Right atrium auricular region (tissue), 2 donors: ENCODE results near the gene RAB6C. TPM values are rescaled to one million over a fixed set of nuclear protein-coding genes. Genes with fewer than 3 reads are reported as not detected.
"Not testable (repeated sequence)": the region's sequence is repeated elsewhere in the genome, so short reads cannot be mapped to it uniquely, and the experiment has no call there.

Source experiments
- DNase-seq: peaks from one replicate; pipeline ENCODE4 v3.0.0-alpha.2; 2019; ENCODE audit warnings: low spot score
- H3K27ac ChIP-seq, 2 donors: fragments of 200-600 bp; sonication (generic); 1 replicate in 1 of 2; 2 replicates in 1 of 2; pipeline ENCODE4 v1.5.1; 2016 to 2019
- H3K27me3 ChIP-seq, 2 donors: fragments of 200-600 bp; sonication (generic); one replicate each; pipeline versions ENCODE4 v1.5.1 to v1.6.0; 2017 to 2019
- H3K36me3 ChIP-seq: fragments of 200-600 bp; sonication (generic); one replicate; pipeline ENCODE4 v1.5.1; 2016
- H3K4me1 ChIP-seq, 2 donors: fragments of 200-600 bp; sonication (generic); one replicate each; pipeline versions ENCODE4 v1.5.1 to v1.6.0; 2017 to 2019
- H3K4me3 ChIP-seq, 2 donors: fragments of 200-600 bp; sonication (generic); 1 replicate in 1 of 2; 2 replicates in 1 of 2; pipeline ENCODE4 v1.5.1; 2017 to 2019; ENCODE audit warnings: mild to moderate bottlenecking in 1 of 2, moderate library complexity in 1 of 2
- H3K9me3 ChIP-seq, 2 donors: fragments of 200-600 bp; sonication (generic); one replicate each; pipeline ENCODE4 v1.5.1; 2019
- total RNA-seq, 2 donors: library from RNA; depleted of rRNA; stranded (reverse); fragments of >200 nt; gene quantifications; one replicate each; pipeline ENCODE4 v1.1.0, GENCODE V29; 2016
- TF ChIP-seq, protein P1 (sequence below), 2 donors: fragments of 200-600 bp; sonication (generic); IDR thresholded peaks; one replicate each; pipeline ENCODE4 v1.5.1; 2019; ENCODE audit warnings: antibody characterized with exemption in 2 of 2

The RAB6C gene
- total RNA-seq: not detected

DNA sequence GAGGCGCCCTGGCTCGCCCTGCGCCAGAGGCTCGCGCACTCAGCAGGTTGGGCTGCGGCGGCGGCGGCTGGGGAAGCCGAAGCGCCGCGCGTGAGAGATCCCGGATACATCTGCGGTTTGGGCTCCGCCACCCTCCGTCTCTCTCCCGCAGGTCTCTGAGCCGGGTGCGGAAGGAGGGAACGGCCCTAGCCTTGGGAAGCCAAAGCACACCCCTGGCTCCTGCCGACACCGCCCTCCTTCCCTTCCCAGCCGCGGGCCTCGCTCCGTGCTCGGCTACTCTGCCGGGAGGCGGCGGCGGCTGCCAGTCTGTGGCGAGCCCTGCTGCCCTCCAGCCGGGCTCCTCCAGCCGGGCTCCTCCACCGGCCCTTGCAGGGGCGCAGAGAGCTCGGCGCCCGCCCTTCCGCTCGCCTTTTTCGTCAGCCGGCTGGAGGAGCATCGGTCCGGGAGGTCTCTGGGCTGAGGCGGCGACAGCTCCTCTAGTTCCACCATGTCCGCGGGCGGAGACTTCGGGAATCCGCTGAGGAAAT is at the start of gene RAB6C:
TSS of gene RAB6C (plus strand) at position 38 of the 527 bp plus-strand sequence. CDS start at position 488, 450 bp downstream.
- H3K27me3 ChIP-seq, H3K4me1 ChIP-seq, DNase-seq, H3K9me3 ChIP-seq, H3K36me3 ChIP-seq: not testable (repeated sequence)
- H3K4me3 ChIP-seq: peak within 1 kb of the TSS; percentile 30 to 52
- peak within 1 kb of the TSS; percentile 45 to 53 for H3K27ac ChIP-seq

DNA sequence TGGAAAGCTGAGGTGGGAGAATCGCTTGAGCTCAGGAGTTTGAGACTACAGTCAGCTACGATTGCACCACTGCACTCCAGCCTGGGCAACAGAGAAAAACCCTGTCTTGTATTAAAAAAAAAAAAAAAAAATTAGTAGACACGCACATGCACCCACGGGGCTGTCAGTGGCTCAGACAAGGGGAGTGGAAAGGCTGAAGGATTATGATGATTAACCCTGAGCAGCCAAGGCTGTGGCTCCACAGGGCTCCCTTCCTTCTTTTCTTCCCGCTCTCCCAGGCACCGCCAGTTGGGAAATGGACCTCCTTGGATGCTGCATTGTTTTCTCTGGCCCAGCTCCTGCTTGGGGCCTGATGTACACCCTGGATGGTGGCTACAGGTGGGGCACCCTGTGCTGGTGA is 49.0 kb upstream of the RAB6C start:
- TF ChIP-seq, protein P1, sequence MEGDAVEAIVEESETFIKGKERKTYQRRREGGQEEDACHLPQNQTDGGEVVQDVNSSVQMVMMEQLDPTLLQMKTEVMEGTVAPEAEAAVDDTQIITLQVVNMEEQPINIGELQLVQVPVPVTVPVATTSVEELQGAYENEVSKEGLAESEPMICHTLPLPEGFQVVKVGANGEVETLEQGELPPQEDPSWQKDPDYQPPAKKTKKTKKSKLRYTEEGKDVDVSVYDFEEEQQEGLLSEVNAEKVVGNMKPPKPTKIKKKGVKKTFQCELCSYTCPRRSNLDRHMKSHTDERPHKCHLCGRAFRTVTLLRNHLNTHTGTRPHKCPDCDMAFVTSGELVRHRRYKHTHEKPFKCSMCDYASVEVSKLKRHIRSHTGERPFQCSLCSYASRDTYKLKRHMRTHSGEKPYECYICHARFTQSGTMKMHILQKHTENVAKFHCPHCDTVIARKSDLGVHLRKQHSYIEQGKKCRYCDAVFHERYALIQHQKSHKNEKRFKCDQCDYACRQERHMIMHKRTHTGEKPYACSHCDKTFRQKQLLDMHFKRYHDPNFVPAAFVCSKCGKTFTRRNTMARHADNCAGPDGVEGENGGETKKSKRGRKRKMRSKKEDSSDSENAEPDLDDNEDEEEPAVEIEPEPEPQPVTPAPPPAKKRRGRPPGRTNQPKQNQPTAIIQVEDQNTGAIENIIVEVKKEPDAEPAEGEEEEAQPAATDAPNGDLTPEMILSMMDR (IDR thresholded peaks at IDR 0.05): no peak
- no peaks in the 10 kb centered on the region for H3K9me3 ChIP-seq
- no peaks in the 10 kb centered on the region for H3K4me1 ChIP-seq
- H3K4me3 ChIP-seq: no peak overlapping the region
- H3K27ac ChIP-seq: no peak overlapping the region
- H3K27me3 ChIP-seq: no peaks in the 10 kb centered on the region
- peak; percentile 47 for DNase-seq
- no peaks in the 10 kb centered on the region for H3K36me3 ChIP-seq

DNA sequence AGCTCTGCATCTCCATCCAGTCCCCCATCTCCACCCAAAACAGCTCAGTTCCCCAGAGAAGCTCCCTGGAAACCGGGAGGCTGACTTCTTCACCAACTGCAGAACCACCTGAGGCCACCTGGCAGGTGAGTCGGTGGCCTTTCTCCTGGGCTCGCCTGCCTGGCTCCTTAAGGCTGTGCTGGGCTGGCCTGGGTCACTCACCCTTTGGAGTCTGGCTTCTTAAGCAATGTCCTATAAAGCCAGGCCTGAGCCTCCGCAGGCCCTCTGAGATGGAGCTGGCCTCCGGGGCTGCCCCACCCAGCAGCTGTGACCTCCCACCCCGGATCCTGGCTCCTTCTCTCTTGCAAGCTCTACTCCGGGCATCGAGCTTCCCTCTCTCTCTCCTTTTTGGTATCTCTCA is 46.1 kb upstream of the RAB6C start:
- not testable (repeated sequence) for H3K27me3 ChIP-seq, H3K9me3 ChIP-seq, H3K27ac ChIP-seq, H3K36me3 ChIP-seq, H3K4me1 ChIP-seq, DNase-seq, H3K4me3 ChIP-seq

DNA sequence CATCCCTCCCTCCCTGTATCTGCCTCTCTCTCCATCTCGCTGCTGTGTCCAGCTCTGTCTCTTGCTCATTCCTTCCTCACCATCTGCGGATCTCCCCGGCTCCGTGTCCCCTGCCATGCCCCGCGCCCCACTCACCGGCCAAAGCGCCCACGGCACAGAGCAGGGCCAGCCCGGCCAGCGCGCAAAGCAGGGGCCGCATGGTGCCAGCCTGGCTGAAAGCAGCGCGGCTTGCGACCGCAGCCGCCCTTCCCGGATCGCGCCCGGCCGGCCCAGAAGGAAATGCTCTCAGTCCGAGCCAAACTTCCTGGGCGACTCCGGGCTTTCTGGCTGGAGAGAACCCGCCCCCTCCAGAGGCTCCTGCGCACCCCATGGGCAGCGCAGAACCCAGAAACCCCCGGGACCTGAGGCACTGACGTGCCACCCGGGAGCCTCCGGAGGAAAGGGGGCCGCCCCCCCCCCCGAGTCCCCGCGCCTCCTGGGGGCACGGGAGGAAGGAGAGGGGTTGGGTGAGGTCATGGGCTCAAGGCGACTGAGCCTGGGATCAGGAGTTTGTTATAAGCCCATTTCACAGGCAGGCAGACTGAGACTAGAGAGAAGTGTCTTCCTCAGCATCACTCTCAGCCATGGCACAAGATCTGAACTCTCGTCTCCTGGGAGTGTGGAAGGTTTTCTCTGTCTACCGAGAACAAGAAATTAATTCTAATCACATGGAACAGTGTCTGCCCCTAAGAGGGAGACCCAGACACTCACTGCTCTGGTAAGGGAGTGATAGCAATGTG is 45.2 kb upstream of the RAB6C start:
- no peaks in the 10 kb centered on the region for H3K36me3 ChIP-seq
- TF ChIP-seq, protein P1 (IDR thresholded peaks at IDR 0.05): no peak
- H3K9me3 ChIP-seq: no peaks in the 10 kb centered on the region
- H3K27me3 ChIP-seq: no peaks in the 10 kb centered on the region
- DNase-seq: no peak
- H3K4me1 ChIP-seq: no peaks in the 10 kb centered on the region
- H3K4me3 ChIP-seq: peak overlapping the region in 1 of 2 donors; percentile 29
- H3K27ac ChIP-seq: no peak overlapping the region

DNA sequence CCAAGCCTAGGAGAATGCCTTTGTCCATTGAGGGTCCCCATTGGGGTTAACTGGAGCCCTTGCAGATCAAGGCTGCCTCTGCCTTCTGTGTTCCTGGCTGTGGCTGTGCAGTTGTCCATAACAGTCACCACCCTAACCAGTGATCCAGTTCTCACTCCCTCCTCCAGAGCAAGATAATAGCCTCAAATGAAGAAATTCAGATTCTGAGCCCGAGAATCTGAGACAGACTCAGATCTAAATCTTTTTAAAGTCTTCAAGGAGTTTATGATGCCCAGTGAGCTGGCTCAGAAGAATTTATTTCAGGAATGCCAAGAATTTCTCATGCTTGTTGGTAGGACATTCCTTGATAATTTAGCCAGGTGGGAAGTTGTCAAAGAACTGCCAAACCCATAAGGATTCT is 44.3 kb upstream of the RAB6C start:
- no peak for DNase-seq
- TF ChIP-seq, protein P1 (IDR thresholded peaks at IDR 0.05): no peak
- Histone ChIP-seq H3K27me3 (no peaks in the 10 kb centered on the region), H3K36me3 (no peaks in the 10 kb centered on the region), H3K4me1 (no peaks in the 10 kb centered on the region), H3K4me3 (no peak overlapping the region), H3K27ac (no peak overlapping the region), H3K9me3 (no peaks in the 10 kb centered on the region)

DNA sequence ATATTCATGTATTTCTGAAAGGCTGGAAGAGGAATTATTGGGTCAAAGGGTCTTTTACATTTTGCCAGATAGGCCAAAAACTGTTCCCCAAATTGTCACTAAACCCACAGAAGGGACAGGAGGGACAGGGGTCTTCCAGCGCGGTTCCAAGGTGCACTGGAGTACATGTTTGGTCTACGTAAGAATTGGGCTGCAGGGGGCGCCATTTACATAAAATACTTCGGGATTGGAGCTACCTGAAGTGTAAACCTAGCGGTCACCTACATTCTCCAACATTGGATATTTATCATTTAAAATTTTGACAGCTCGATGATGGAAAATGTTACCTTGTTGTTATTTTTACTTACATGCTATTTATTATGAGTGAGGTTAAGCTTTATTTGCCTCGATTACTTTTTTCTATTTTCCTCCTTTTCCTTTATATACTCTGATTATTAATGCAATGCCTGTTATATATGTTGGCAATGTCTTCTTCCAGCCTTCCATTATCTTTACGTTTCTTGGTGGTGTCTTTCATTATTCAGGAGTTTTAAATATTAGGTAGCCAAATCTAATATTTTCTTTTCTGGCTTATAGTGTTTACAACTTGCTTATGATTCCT is 43.0 kb upstream of the RAB6C start:
- Histone ChIP-seq H3K27ac (no peak overlapping the region), H3K36me3 (no peaks in the 10 kb centered on the region), H3K4me3 (no peak overlapping the region), H3K27me3 (no peaks in the 10 kb centered on the region), H3K4me1 (no peaks in the 10 kb centered on the region), H3K9me3 (no peaks in the 10 kb centered on the region)
- TF ChIP-seq, protein P1 (IDR thresholded peaks at IDR 0.05): no peak
- DNase-seq: no peak

DNA sequence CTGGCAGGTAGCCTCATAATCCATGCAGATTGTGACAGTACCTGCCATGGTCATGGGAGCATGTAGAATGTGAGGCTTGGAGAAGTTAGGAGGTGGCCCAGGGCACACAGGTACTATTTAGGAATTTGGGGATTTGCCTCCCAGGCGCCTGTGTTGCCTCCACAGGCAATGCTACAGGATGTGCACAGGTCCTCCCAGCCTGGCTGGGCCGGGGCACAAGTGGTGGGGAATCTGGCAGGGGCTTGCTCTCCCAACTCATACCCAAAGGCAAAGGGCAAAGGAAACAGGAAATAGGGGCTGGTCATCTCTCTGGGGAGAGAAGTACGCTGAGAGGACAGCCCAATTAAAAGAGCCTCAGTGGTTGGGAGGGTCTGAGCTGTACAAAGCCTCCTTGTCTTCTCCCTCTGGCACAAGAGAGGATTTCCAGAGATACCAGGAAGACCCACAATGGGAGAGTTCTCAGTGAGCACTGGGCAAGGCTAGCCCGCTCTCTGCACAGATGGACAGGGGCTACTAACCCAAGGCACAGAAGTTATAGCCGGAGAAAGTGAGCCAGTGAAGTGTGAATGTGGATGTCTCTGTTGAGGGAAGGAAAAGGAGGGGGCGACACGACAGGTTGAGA is 40.5 kb upstream of the RAB6C start:
- DNase-seq, H3K4me3 ChIP-seq, H3K27me3 ChIP-seq, H3K4me1 ChIP-seq, H3K9me3 ChIP-seq, H3K27ac ChIP-seq, H3K36me3 ChIP-seq: not testable (repeated sequence)

DNA sequence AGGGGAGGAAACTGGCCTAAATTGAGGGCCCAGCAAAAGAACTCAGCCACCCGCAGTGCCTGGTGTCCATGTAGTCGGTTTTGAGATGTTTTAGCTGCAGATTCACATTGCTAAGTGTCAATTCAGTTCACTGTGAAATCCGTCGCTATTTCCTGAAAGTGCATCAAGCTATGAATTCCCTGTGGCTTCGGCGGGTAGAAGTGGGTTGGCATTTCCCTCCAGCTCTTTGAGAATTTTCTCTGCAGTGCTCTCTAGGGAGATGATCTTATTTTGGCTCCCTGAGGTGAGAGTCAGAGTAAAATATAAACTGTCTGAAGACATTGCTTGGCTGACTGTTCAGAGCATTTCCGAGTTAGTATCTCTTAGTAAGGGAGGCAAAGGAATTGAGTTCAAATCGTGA is 36.0 kb upstream of the RAB6C start:
- H3K4me3 ChIP-seq: not testable (repeated sequence)

More for the DNA sequence above, 36.0 kb upstream of the RAB6C start:
- H3K27ac ChIP-seq, DNase-seq, H3K36me3 ChIP-seq, H3K27me3 ChIP-seq, H3K9me3 ChIP-seq, H3K4me1 ChIP-seq: not testable (repeated sequence)
